Measurements from ENCODE around the gene RRAGD. TPM values are rescaled to one million over a fixed set of nuclear protein-coding genes. Genes with fewer than 3 reads are reported as not detected.

Gene RRAGD
- total RNA-seq, 4 donors from 2014 or later = 18.7 to 31.4 (median 19.9) TPM

- 55% methylated on average over 5 of the region's 5 CpGs for WGBS
- intact Hi-C loops (cut with DNase I) = no loop called here
Measured at GRCh38 chr6:89379281-89379680, 32.8 kb downstream of the RRAGD start.

GRCh38 chr6:89378628-89379027, 33.4 kb downstream of the RRAGD start:
- intact Hi-C loops (cut with DNase I) = no loop called here
- DNase-seq (ENCODE audit: extremely low spot score) = no peak
- peaks cover 0 to 8% (median 0%) of the 10 kb centered on the region in 4 donors for H3K36me3 ChIP-seq
- H3K4me1 ChIP-seq = no peaks in the 10 kb centered on the region
- H3K27ac ChIP-seq (replicated peaks in 1 of 4) = no peak overlapping the region
- 93% methylated on average over 4 of the region's 4 CpGs for whole genome bisulfite sequencing
- TF ChIP-seq POLR2A (IDR thresholded peaks at IDR 0.05; ENCODE audit: low read depth) (no peak), EP300 (IDR thresholded peaks at IDR 0.05) (no peak), POLR2AphosphoS5 (IDR thresholded peaks at IDR 0.05) (no peak), CTCF (IDR thresholded peaks at IDR 0.05) (no peak)
- H3K4me3 ChIP-seq = no peak overlapping the region
- H3K27me3 ChIP-seq = no peaks in the 10 kb centered on the region
- H3K9me3 ChIP-seq = no peaks in the 10 kb centered on the region

More at GRCh38 chr6:89379281-89379680, 32.8 kb downstream of the RRAGD start:
- no peak overlapping the region for H3K27ac ChIP-seq (replicated peaks in 1 of 4)
- H3K4me3 ChIP-seq = no peak overlapping the region
- DNase-seq (ENCODE audit: extremely low spot score) = no peak
- no peaks in the 10 kb centered on the region for H3K27me3 ChIP-seq
- no peaks in the 10 kb centered on the region for H3K9me3 ChIP-seq
- TF ChIP-seq EP300 (IDR thresholded peaks at IDR 0.05) (no peak), POLR2A (IDR thresholded peaks at IDR 0.05; ENCODE audit: low read depth) (no peak), CTCF (IDR thresholded peaks at IDR 0.05) (no peak), POLR2AphosphoS5 (IDR thresholded peaks at IDR 0.05) (no peak)
- peaks cover 0 to 8% (median 0%) of the 10 kb centered on the region in 4 donors for H3K36me3 ChIP-seq
- H3K4me1 ChIP-seq = no peaks in the 10 kb centered on the region

- no peaks in the 10 kb centered on the region for H3K9me3 ChIP-seq
- H3K4me1 ChIP-seq = peaks cover 9 to 11% (median 9%) of the 10 kb centered on the region in 4 donors
- intact Hi-C loops (cut with DNase I) = no loop called here
- no peaks in the 10 kb centered on the region for H3K27me3 ChIP-seq
- WGBS = 64% methylated on average over 6 of the region's 6 CpGs
- H3K4me3 ChIP-seq = no peak overlapping the region
- H3K36me3 ChIP-seq = peaks cover 0 to 8% (median 0%) of the 10 kb centered on the region in 4 donors
- no peak for TF ChIP-seq EP300 (IDR thresholded peaks at IDR 0.05)
- no peak for TF ChIP-seq POLR2AphosphoS5 (IDR thresholded peaks at IDR 0.05)
- no peak for DNase-seq (ENCODE audit: extremely low spot score)
- no peak overlapping the region for H3K27ac ChIP-seq (replicated peaks in 1 of 4)
Measured at GRCh38 chr6:89375427-89376267, 36.4 kb downstream of the RRAGD start.

- no peak for DNase-seq (ENCODE audit: extremely low spot score)
- Histone ChIP-seq H3K4me3 (no peak overlapping the region), H3K4me1 (peaks cover 18 to 26% (median 23%) of the 10 kb centered on the region in 4 donors), H3K9me3 (no peaks in the 10 kb centered on the region), H3K27ac (replicated peaks in 1 of 4) (peak overlapping the region in 1 of 4 donors; percentile 4), H3K27me3 (no peaks in the 10 kb centered on the region), H3K36me3 (peaks cover 0 to 8% (median 0%) of the 10 kb centered on the region in 4 donors)
- WGBS = 49% methylated on average over 3 of the region's 3 CpGs
- intact Hi-C loops (cut with DNase I) = no loop called here
- no peak for TF ChIP-seq EP300 (IDR thresholded peaks at IDR 0.05)
- TF ChIP-seq POLR2A (IDR thresholded peaks at IDR 0.05; ENCODE audit: low read depth) = no peak
- TF ChIP-seq POLR2AphosphoS5 (IDR thresholded peaks at IDR 0.05) = no peak
Measured at GRCh38 chr6:89372506-89372901, 39.6 kb downstream of the RRAGD start.

GRCh38 chr6:89371849-89372505, 40.1 kb downstream of the RRAGD start:
- 49% methylated on average over 5 of the region's 8 CpGs for WGBS
- H3K4me3 ChIP-seq = no peak overlapping the region
- peaks cover 0 to 6% (median 0%) of the 10 kb centered on the region in 4 donors for H3K36me3 ChIP-seq
- H3K4me1 ChIP-seq = peaks cover 18 to 26% (median 23%) of the 10 kb centered on the region in 4 donors
- H3K27ac ChIP-seq (replicated peaks in 1 of 4) = peak overlapping the region in 1 of 4 donors; percentile 4
- H3K9me3 ChIP-seq = no peaks in the 10 kb centered on the region
- TF ChIP-seq EP300 (IDR thresholded peaks at IDR 0.05) (no peak), CTCF (IDR thresholded peaks at IDR 0.05) (peak; percentile 82 to 98 (median 89)), POLR2A (IDR thresholded peaks at IDR 0.05; ENCODE audit: low read depth) (no peak), POLR2AphosphoS5 (IDR thresholded peaks at IDR 0.05) (peak in 1 of 2 donors; percentile 52)
- intact Hi-C loops (cut with DNase I) = no loop called here
- no peak for DNase-seq (ENCODE audit: extremely low spot score)
- H3K27me3 ChIP-seq = no peaks in the 10 kb centered on the region

Data from esophagus muscularis mucosa (tissue), 4 donors.